Glutamatergic neuron (in vitro differentiated cells): Measurements from ENCODE around the gene FRMD4A. TPM values are rescaled to one million over a fixed set of nuclear protein-coding genes. Genes with fewer than 3 reads are reported as not detected.

Source experiments
- DNase-seq: peaks from one replicate; pipeline ENCODE4 v3.0.0; 2022
- H3K27ac Mint-ChIP-seq: one replicate; pipeline ENCODE4 v1.8.0; 2020; ENCODE audit warnings: mild to moderate bottlenecking, mixed read lengths, inconsistent platforms; ENCODE audit not compliant: unreplicated experiment
- H3K27me3 Mint-ChIP-seq: one replicate; pipeline ENCODE4 v1.8.0; 2020; ENCODE audit warnings: mild to moderate bottlenecking, moderate library complexity, mixed read lengths, inconsistent platforms; ENCODE audit not compliant: unreplicated experiment
- H3K36me3 Mint-ChIP-seq: one replicate; pipeline ENCODE4 v1.8.0; 2020; ENCODE audit warnings: mild to moderate bottlenecking, mixed read lengths, inconsistent platforms; ENCODE audit not compliant: unreplicated experiment
- H3K4me1 Mint-ChIP-seq: one replicate; pipeline ENCODE4 v1.8.0; 2020; ENCODE audit warnings: mild to moderate bottlenecking, low read depth, mixed read lengths, inconsistent platforms; ENCODE audit not compliant: unreplicated experiment
- H3K4me3 Mint-ChIP-seq: one replicate; pipeline ENCODE4 v1.8.0; 2020; ENCODE audit warnings: mild to moderate bottlenecking, mixed read lengths, inconsistent platforms; ENCODE audit not compliant: unreplicated experiment
- H3K9me3 Mint-ChIP-seq: one replicate; pipeline ENCODE4 v1.8.0; 2020; ENCODE audit warnings: mild to moderate bottlenecking, moderate library complexity, mixed read lengths, inconsistent platforms; ENCODE audit not compliant: unreplicated experiment
- total RNA-seq: library from RNA; stranded (reverse); fragmentation: NEBNext Ultra II Directional; extraction: Animal tissue kit (Norgen Biotek cat#: 25700); gene quantifications from one replicate; pipeline ENCODE4 v1.2.1, GENCODE V29; 2021; ENCODE audit not compliant: unreplicated experiment
- TF ChIP-seq, protein P1 (sequence below): fragments of 200-600 bp; sonication (generic); IDR thresholded peaks from one replicate; pipeline ENCODE4 v1.5.0; 2021; ENCODE audit not compliant: partially characterized antibody, unreplicated experiment

FRMD4A gene
- total RNA-seq, 1 donor from 2014 or later, result 70.6 TPM

DNA sequence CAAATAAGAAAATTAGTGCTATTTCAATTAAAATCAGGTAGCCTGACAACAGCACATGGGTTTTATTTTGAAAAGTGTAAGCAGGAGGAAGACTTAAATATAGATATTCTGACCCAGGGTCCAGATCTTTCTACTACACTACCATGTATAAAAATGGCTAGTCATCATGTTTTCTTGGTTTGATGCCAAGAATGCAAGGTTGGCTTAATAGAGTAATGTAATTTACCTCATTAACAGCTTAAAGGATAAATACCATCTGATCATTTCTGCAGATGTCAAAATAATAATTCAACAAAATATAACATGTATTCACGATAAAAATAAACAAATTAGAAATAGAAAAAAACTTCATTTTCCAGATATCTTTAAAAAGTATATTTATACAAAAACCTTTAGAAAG, 39.4 kb downstream of the FRMD4A start:
- peaks cover 23% of the 10 kb centered on the region for H3K36me3 Mint-ChIP-seq
- no peak overlapping the region for H3K27ac Mint-ChIP-seq
- peaks cover 10% of the 10 kb centered on the region for H3K4me1 Mint-ChIP-seq
- no peak overlapping the region for H3K4me3 Mint-ChIP-seq
- peaks cover 4% of the 10 kb centered on the region for H3K9me3 Mint-ChIP-seq
- no peaks in the 10 kb centered on the region for H3K27me3 Mint-ChIP-seq
- DNase-seq, result no peak
- TF ChIP-seq, protein P1, sequence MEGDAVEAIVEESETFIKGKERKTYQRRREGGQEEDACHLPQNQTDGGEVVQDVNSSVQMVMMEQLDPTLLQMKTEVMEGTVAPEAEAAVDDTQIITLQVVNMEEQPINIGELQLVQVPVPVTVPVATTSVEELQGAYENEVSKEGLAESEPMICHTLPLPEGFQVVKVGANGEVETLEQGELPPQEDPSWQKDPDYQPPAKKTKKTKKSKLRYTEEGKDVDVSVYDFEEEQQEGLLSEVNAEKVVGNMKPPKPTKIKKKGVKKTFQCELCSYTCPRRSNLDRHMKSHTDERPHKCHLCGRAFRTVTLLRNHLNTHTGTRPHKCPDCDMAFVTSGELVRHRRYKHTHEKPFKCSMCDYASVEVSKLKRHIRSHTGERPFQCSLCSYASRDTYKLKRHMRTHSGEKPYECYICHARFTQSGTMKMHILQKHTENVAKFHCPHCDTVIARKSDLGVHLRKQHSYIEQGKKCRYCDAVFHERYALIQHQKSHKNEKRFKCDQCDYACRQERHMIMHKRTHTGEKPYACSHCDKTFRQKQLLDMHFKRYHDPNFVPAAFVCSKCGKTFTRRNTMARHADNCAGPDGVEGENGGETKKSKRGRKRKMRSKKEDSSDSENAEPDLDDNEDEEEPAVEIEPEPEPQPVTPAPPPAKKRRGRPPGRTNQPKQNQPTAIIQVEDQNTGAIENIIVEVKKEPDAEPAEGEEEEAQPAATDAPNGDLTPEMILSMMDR, result no peak

DNA sequence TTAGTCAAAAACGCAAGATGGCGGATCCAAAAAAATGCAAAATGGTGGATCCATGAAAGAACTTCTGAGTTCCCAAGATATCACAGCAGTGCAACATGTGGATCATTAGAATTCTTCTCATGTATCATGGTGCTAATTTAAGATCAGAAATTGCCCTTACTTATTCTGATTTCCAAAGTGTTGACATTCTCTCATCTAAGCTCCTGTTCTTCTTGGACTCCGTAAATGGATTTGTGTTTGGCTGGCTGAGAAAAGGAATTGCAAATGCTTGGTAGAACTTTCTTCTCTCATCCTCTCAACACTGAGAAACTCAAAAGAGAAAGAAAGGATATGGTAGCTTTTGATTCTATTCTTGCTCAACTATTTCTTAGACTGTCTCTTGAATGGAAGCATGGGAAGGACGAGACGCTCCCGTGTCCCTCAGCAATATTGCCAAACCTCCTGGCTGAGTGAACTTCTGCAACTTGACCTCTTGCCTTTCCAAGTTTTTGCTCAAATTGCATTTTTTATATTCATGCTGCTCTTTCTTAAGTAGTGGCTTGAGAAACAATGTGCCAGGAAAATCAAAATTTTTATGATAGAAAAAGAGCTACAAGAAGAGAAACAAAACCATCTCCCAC, 44.7 kb downstream of the FRMD4A start:
- peaks cover 15% of the 10 kb centered on the region for H3K36me3 Mint-ChIP-seq
- H3K27me3 Mint-ChIP-seq, result no peaks in the 10 kb centered on the region
- H3K9me3 Mint-ChIP-seq, result peaks cover 3% of the 10 kb centered on the region
- no peak overlapping the region for H3K4me3 Mint-ChIP-seq
- no peak for DNase-seq
- no peaks in the 10 kb centered on the region for H3K4me1 Mint-ChIP-seq
- H3K27ac Mint-ChIP-seq, result no peak overlapping the region
- TF ChIP-seq, protein P1, result no peak

DNA sequence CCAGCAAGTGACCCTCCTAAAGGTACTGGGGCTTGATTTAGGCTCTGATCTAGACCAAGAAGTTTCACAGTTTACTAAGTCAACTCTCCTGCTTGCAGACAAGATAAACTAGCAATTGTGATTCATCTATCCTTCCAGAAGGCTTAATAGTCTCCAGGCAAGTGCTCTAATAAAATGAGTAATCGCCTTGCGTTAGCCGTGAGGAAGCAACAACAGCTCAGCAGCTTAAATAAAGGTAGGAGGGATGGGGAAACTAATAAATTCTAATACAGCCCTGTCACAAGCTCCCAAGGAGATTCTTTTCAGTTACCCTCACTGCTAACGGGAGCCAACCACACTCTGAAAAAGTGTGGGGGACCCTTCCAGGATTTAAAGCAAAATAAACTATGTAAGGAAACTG, 48.4 kb downstream of the FRMD4A start:
- Mint-ChIP-seq H3K36me3 (peaks cover 11% of the 10 kb centered on the region), H3K27ac (no peak overlapping the region), H3K27me3 (no peaks in the 10 kb centered on the region), H3K4me3 (no peak overlapping the region), H3K4me1 (no peaks in the 10 kb centered on the region), H3K9me3 (no peaks in the 10 kb centered on the region)
- DNase-seq, result no peak
- TF ChIP-seq, protein P1, result no peak

DNA sequence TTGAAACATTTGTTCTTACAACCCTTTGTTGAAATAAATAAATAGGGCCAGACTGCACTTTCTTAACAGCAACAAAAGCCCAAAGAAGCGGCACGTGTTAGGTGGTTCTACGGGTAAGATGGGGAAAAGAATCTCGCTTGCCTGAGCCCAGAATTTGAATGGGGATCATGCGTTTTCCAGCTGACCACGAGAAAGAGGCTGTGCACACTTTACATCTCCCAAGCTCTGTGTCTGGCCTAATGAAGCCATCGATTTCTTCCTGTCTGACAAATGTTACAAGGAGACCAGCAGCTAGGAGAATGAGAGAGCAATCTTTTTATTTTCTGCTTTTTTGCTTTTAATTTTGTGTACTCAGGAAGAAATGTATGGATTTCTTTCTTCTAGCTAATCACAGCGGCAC, 52.2 kb downstream of the FRMD4A start:
- TF ChIP-seq, protein P1, result no peak
- H3K4me3 Mint-ChIP-seq, result no peak overlapping the region
- H3K27ac Mint-ChIP-seq, result no peak overlapping the region
- peaks cover 6% of the 10 kb centered on the region for H3K36me3 Mint-ChIP-seq
- H3K27me3 Mint-ChIP-seq, result no peaks in the 10 kb centered on the region
- peaks cover 1% of the 10 kb centered on the region for H3K9me3 Mint-ChIP-seq
- DNase-seq, result no peak
- H3K4me1 Mint-ChIP-seq, result no peaks in the 10 kb centered on the region

DNA sequence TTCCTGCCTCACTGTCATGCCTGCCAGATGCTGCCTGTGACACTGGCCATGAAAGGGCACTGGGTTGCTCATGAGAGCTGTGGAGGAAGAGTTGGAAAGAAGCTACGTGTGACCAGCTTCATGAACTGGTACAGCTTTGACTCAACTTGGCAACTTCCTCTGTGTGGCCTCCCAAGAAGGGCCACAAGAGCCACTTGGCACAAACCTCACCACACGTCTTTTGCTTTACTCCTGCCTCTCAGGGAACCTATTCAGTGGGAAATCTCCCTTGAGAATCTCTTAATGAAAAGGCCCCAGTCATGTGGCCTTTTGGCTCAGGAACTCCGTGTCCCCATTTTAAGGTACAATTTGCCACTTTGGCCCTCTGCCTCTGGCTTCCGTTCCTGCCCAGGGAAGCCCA, 54.5 kb downstream of the FRMD4A start:
- Mint-ChIP-seq H3K4me1 (no peaks in the 10 kb centered on the region), H3K27me3 (no peaks in the 10 kb centered on the region), H3K4me3 (no peak overlapping the region), H3K9me3 (peaks cover 1% of the 10 kb centered on the region), H3K36me3 (peaks cover 6% of the 10 kb centered on the region), H3K27ac (no peak overlapping the region)
- DNase-seq, result no peak
- TF ChIP-seq, protein P1, result no peak
